GM21390 (cell line): ENCODE results near the gene PLAAT4.
"Not testable (repeated sequence)": the region's sequence is repeated elsewhere in the genome, so short reads cannot be mapped to it uniquely, and the experiment has no call there.

Source experiments
- ATAC-seq: cut with Tn5 transposase; IDR thresholded peaks from one replicate; pipeline ENCODE4 v1.9.1; 2021; ENCODE audit not compliant: unreplicated experiment

The PLAAT4 gene

DNA sequence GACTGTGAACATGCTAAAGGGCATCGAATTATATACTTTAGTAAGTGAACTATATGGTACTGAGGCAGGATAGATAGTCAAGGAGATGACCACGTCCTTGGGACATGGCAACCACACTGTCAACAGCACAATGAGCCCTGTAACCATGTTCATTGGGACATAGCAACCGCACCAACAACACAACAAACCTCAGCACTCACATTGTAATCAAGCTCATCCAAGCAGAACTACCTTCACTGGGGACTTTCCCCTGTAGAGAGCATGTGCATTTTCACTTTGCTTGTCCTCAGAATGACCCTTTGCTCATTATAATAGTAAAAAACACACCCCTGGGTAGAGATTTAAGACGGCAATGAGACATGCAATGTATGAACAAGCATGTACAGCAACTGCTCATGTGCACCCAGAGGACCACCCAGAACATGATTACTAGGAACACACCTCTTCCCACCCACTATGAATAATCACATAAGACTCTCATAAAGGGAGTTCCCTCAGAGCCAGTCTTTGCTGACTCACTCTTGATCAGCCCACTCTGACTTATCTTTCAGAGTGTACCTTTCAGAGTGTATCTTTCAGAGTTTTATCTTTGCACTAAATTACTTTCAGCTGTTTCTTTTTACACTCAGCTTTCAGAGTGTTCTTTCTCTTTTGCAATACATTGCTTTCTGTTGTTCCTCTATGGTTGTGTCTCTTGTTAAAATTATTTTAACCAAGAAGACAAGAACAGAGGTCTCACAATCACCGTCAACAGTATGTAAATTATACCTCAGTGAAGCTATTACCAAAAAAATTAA lies 30.6 kb downstream of the PLAAT4 start:
- ATAC-seq: peak; percentile 75

DNA sequence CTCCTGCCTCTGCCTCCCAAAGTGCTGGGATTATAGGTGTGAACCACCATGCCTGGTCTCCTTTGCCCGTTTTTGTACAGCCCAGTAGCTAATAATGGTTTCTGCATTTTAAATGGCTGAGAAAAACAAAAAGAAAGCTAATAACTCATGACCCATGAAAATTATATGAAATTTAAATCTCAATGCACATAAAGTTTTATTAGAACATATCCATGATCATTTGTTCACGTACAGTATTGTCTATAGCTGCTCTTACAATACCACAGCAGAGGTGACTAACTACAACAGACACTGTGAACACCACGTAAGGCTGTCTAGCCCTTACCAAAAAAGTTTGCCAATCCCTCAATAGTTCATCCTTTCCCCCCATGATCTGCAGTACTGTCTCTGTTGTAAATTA lies 33.0 kb downstream of the PLAAT4 start:
- ATAC-seq: no peak

DNA sequence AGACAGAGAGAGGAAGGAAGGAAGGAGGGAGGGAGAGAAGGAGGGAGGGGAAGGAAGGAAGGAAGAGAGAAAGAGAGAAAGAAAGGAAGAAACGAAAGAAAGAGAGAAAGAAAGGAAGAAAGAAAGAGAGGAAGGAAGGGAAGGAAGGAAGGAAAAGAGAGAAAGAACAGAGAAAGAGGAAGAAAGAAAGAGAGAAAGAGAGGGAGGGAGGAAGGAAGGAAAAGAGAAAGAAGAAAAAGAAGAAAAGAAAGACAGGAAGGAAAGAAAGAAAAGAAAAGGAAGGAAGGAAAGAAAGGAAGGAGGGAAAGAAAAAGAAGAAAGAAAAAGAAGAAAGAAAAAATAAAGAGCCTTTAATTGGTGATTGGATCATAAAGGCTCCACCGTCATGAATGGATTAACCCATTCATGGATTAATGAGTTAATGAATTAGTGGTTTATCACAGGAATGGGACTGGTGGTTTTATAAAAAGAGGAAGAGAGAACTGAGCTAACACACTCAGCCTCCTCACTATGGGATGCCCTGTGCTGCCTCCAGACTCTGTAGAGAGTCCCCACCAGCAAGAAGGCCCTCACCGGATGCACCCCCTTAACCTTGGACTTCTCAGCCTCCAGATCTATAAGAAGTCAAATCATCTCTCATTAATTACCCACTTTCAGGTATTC lies 35.5 kb downstream of the PLAAT4 start:
- no peak for ATAC-seq

DNA sequence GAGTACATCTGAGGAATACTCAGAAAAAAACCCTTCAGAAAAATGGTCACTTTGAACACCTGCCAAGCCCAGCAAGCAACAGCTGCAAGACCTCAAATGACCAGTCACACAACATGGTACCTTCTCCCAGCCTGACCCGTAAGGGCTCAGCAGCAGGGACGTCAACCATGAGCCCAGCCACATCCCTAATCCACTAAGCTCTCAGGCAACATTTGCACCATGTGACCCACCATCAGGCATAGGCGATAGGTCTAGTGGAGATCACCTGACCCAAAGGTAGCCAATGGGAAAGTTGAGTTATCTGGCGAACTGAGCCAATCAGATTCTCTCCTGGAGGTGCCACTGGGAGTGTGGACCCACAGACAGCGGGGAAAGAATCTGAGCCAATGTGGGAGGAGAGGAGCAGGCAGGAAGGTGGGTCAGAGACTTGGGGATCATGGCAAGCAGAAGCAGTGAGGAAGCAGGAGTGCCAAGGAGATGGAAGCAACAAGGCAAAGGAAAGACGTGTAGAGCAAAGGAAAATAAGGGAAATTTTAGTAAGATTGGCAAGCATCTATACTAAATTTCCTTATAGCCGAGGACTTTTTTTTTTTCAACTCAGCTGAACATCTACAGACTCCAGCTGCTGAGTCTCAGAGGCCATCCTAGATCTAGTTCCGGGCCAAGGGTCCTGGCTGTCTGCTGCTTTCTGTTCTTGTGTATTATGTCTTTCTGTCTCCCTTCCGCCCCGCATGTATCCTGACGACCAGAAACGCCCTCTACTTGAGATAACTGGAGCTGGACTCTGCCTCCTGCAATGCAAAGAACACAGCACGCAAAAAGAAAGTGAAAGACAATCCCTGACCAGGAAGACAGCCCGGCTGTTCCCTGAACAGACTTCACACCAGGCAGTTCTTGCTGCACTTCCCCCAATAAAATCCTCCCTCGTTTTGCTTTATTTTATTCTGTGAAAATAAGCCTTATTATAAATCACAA lies 37.6 kb downstream of the PLAAT4 start:
- peak; percentile 77 for ATAC-seq

DNA sequence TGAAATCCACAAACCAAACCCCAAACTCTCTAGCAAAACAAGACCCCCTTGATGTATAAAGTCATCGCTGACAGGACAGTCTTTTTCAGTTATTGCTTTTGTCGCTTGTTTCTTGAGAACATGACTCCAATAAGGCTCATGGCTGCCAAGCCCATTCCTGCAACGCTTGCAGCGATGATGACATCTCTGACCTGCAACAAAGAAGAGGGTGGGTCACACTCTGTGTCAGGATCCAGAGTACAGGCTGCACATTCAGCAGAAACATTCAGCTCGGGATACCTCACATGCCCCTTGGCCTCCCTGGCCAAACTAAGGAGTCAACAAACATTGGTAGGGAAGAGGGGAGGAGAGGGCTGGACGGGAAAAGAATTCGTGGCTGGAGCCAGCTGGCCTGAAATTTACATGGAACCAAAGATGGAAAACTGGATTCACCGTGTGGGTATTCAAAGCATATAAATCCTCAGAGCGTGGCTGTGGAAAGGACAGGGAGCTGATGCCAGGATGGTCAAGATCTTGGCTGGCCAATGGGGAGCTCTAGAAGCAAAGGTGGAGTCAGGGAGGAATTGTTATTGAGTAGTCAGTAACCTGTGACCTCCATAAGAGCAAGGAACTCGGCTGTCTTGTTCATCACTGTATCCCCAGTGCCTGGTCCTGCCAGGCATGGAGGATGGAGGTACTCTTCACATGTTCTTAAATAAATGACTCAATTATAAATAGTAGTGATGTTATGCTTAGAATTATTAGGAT lies 38.4 kb downstream of the PLAAT4 start:
- ATAC-seq: no peak

DNA sequence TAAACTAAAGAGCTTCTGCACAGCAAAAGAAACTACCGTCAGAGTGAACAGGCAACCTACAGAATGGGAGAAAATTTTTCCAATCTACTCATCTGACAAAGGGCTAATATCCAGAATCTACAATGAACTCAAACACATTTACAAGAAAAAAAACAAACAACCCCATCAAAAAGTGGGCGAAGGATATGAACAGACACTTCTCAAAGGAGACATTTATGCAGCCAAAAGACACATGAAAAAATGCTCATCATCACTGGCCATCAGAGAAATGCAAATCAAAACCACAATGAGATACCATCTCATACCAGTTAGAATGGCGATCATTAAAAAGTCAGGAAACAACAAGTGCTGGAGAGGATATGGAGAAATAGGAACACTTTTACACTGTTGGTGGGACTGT lies 42.3 kb downstream of the PLAAT4 start:
- not testable (repeated sequence) for ATAC-seq

DNA sequence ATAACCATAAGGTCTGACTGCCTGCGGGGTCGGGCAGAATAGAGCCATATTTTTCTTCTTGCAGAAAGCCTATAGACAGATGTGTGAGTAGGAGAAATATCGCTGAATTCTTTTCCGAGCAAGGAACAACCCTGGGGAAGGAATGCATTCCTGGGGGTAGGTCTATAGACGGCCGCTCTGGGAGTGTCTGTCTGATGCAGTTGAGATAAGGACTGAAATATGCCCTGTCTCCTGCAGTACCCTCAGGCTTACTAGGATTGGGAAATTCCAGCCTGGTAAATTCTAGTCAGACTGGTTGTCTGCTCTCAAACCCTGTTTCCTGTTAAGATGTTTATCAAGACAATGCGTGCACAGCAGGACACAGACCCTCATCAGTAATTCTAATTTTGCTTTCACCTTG lies 44.6 kb downstream of the PLAAT4 start:
- ATAC-seq: not testable (repeated sequence)

DNA sequence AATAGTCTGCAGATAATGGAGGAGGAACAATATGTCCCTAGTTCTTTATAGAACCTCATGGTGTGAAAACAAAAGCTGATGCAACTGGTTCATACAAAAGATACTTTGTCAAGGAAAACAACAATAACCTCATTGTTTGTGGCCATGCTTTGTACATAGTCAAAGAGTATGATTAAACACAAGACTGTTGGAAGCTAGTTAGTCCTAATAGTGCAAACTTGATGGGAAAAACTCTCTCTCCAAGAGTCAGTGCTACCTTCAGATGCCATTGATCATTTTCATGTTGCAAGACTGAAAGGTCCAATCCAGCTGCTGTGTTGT lies 46.7 kb downstream of the PLAAT4 start:
- no peak for ATAC-seq

DNA sequence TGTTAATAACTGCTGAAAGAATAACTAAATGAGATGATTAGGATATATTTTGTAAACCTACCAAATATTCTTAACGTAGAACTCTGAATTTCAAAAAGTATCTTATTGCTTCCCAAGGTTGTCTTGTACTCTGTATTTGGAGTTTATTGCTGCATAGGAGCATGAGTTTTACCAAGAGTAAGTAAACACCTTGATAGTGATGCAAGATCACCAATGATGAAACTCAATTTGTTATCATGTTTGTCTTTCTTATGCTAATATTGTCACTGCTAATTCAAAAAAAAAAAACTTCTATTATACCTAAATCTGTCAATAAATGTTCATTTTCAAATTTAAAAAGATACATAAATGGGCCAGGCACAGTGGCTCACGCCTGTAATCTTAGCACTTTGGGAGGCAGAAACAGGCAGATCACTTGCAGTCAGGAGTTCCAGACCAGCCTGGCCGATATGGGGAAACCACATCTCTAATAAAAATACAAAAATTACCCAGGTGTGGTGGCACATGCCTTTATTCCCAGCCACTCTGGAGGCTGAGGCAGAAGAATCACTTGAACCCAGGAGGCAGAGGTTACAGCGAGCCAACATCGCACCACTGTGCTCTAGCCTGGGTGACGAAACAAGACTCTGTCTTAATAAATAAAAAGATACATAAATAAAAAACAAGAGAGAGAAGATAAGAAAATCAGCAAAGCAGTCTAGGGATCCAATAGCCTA lies 50.0 kb downstream of the PLAAT4 start:
- no peak for ATAC-seq

DNA sequence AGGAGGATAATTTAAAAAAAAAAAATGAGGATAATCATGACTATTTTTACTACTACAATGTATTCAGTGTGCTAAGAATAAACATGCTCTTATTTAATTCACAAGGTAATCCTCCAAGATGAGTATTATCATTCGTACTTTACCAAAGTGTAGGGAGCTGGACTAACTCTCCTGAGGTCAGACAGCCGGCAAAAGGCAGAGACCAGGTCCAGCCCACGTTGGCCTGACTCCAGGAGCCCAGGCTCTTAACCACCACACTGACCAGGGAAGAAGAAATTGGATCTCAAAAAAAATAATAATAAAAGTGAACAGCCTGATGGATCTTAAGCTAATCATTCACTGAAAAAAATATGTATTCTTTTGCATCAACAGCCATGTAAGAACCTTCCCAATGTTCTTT lies 52.4 kb downstream of the PLAAT4 start:
- ATAC-seq: no peak

DNA sequence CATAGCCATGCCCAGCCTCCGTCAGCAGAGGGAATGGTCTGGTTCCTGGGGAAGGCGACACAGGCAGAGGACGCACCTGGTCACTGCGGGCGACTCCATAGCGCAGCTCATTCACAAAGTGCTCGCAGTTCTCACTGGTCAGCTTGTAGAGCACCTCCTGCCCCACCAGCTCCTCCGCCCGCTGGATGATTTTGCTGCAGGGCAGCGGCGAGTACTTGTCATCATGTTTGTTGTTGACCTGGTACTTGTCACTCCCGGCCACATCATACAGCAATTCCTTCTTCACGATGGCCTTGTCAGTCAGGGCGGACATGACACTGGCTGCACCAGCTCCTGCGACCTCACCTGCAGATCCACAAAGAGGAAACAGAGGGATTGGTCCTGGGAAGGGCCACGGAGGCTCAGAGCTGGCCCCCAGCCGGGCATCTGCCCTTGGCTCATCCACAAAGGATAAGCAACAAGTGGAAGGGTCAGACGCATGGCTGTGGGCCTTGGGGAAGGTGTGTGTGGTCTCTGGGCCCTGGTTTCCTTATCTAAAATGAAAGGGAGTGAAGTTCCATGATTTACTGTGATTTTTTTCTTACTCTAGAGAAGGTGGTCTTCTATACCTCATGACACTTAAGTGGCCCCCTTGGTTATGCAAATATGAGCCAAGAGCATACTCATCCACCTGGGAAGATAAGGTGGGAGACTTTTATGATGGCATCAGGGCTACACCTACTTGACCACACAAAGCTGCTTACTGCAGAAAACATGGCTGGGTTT lies 53.6 kb downstream of the PLAAT4 start:
- ATAC-seq: no peak

DNA sequence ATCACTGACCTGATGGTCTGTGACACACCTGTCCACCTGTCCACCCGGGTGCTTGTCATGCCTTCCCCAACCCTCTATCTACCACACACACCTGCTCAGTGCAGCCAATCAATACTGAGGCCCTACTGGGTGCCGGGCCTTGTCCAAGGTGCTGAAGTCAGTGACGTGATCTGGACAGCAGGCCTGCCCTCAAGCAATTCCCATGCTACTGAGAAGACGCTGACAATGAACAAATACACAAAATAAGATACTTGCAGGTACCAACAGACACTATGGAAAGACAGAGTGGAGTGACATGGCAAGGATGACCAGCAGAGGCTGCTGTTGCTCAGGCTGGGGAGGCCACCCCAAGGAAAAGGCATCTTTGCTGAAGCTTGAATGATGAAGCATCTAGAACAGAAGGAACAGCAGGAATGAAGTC lies 56.4 kb downstream of the PLAAT4 start:
- no peak for ATAC-seq

DNA sequence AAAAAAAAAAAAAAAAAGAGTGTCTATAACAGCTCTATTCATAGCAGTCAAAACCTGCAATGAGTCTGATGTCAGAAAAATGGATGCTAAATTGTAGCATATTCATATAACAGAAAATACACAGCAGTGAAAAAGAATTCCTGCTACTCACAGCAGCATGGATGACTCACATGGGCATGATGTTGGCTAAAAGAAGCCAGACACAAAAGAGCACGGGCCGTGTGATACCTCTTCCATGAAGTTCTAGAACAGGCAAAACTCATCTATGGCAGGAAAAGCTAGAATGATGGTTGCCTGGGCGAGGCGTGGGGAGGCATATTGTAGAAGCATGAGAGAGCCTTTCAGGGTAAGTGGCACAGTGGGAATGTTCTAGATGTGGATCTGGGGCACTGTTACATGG lies 58.7 kb downstream of the PLAAT4 start:
- no peak for ATAC-seq
